ENCODE measurements around the gene MAP3K6.

MAP3K6 gene

DNA sequence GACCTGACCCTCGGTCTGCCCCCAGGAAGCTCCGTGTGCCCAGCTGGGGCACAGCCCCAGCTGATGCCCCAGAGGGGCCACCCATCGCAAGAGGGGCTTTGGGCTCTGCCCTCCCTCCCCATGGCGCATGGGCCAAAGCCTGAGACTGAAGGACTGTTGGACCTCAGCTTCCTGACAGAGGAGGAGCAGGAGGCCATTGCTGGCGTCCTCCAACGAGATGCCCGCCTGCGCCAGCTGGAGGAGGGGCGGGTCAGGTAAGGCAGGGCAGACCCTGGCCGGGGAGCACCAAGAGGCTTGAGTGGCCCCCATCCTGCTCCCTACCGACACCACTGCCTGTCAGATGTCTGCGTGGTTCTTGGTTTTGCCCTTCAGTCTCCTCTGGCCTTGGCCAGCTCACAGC lies 21.5 kb downstream of the MAP3K6 start:
- peak in 2 of 10 donors; percentile 39 to 73 for DNase-seq
- intact Hi-C loops (cut with DNase I), result no loop called here

DNA sequence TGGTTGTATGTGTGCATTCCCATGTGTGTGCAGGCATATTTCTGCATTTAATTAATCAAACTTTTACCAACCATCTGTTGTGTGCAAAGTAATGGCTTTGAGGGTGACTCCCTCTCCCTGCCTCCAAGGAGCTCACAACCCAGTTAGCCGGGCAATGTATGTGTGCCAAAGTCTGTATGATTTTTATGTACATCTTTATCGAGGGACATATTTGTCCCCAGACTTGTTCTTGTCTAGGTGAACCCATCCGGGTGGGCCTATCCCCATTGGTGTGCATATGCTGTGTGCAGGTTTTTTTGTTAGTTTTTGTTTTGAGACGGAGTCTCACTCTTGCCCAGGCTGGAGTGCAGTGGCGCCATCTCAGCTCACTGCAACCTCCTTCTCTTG lies 23.1 kb downstream of the MAP3K6 start:
- intact Hi-C loops (cut with DNase I), result no loop called here

DNA sequence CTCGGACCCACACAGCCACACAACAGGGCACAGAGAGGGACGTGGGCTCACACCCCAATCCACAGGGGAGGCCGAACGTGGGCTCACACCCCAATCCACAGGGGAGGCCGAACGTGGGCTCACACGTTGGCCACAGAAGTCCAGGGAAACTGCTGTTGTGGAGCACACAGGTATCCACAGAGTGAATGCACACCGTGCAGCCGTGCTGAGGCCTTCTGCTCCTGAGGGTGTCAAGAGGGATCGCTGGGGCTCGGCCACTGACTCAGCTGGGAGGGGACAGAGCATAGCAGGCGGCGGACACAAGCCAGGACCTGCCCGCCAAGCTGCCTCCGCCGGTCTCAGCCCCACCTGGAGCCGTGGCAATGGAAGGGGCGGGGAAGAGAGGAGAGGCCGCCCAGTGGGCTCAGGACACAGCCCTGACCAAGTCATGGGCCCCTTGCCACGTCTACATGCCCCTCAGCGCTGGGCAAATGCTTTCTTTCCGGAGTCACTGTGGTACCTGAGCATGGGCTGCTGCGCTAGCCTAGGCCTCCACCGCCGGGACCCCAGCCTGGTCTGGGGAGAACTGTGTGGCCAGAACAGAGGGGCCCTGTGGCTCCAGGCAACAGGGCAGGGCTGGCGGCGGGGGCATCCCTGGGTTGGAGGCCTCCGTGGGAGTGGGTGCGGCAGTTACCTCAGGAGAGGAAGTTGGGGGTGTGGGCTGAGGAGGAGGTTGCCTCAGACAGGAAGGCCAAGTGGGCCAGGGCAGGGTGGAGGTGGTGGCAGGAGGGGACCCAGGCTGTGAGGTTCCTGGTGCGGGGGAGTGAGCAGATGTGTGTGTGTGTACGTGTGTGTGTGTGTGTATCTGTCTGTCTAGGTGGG lies 23.8 kb downstream of the MAP3K6 start:
- intact Hi-C loops (cut with DNase I), result no loop called here
- DNase-seq, result peak in 2 of 10 donors; percentile 80 to 85

More for the DNA sequence above, 23.1 kb downstream of the MAP3K6 start:
- DNase-seq, result no peak

GRCh38 chr1:27342391-27342777 lies 24.4 kb downstream of the MAP3K6 start:
- intact Hi-C loops (cut with DNase I), result no loop called here
- DNase-seq, result no peak

- DNase-seq, result peak in 7 of 10 donors; percentile 39 to 94 (median 64)
Measured at GRCh38 chr1:27341525-27342252, 25.1 kb downstream of the MAP3K6 start, which contains the start of gene SYTL1. Gene SYTL1 (plus strand): TSS chr1:27342022. CDS start chr1:27345335, 3,313 bp downstream.

GRCh38 chr1:27339213-27339612 lies 27.5 kb downstream of the MAP3K6 start:
- DNase-seq, result no peak
- intact Hi-C loops (cut with DNase I), result loop anchor here (10.0 kb wide), 1 partner anchor 46 kb away; the partner anchor contains the start of gene CD164L2

More at GRCh38 chr1:27341525-27342252, 25.1 kb downstream of the MAP3K6 start, which contains the start of gene SYTL1:
- intact Hi-C loops (cut with DNase I), result no loop called here

GRCh38 chr1:27338751-27339150 lies 28.0 kb downstream of the MAP3K6 start:
- intact Hi-C loops (cut with DNase I), result loop anchor here (10.0 kb wide), 1 partner anchor 46 kb away; the partner anchor contains the start of gene CD164L2
- DNase-seq, result no peak

DNA sequence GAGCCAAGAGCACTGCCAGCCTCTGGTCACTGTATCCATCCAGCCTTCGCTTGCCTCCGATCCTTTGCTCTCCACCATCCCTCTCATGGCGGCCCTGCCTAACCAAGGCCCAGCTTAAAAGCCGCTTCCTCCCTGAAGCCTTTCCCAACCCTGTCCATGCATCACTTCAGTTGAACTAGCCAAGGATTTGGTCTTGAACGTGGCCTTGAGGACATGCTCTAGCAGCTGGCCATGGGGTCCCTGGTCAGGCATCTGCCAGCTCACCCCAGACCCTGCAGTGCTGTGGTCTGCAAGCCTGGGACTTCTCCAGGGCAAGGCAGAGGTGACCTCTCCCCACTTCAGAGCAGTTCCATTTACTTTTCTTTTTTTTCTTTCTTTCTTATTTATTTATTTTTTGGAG lies 30.0 kb downstream of the MAP3K6 start:
- no peak for DNase-seq
- intact Hi-C loops (cut with DNase I), result loop anchor here (10.0 kb wide), 1 partner anchor 48 kb away; the partner anchor contains the start of gene CD164L2

GRCh38 chr1:27335506-27336422 lies 31.0 kb downstream of the MAP3K6 start:
- intact Hi-C loops (cut with DNase I), result loop anchor here (10.0 kb wide), 1 partner anchor 49 kb away; the partner anchor contains the start of gene CD164L2
- peak in 1 of 10 donors; percentile 35 for DNase-seq

DNA sequence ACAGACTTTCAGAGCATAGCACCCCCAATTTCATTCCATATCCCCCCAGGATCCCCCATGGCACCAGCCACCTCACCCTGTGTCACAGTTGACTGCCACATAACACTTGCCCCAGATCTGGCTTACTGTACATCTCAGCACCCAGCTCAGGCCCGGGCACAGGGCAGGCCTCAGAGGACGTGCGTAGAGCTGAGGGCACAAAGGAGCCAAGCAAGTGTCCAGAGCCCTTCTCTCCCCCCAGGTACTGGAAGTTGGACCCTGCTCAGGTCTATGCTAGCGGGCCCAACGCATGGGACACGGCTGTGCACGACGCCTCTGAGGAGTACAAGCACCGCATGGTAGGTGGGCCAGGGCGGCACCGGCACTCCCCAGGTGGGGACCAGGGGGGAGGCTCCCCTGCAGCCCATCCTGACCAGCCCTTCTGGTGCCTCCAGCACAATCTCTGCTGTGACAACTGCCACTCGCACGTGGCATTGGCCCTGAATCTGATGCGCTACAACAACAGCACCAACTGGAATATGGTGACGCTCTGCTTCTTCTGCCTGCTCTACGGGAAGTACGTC lies 33.0 kb downstream of the MAP3K6 start:
- intact Hi-C loops (cut with DNase I), result loop anchor here (10.0 kb wide), 1 partner anchor 51 kb away; the partner anchor contains the start of gene CD164L2

DNA sequence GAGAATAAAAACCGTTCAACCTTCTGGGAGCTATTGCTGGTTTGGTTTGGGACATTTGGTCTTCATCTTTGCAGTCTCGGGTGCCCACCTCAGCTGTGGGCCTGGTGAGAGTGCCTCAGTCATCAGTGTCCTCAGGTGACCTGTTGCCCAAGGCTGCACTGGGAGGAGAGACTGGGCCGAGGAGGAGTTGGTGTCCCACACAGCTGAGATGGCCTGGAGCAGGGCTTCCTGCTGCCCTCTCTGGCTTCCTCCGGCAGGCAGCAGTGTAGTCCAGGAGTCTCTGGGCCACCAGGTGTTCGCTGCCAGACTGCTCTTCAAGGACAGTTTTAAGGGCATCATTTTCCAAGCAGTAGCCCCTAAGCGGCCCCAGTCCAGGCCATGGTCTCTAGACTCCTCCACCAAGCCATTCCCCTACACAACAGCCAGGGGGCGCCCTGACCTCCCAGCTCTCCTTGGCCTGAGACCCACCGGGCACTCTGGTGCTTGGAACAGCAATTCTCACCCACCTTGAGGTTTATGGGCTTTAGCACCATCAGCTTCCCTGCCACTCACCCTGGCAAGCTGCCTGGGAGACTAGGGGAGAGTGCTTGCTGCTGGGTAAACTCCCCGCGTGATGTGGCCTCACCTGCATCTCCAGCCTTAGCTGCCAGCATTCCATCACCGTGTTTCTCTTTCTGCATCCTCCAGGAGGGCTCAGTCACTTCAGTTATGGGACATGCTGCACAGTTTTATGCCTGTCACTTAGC lies 34.1 kb downstream of the MAP3K6 start:
- DNase-seq, result peak in 7 of 10 donors; percentile 33 to 93 (median 59)
- intact Hi-C loops (cut with DNase I), result loop anchor here (10.0 kb wide), 1 partner anchor 52 kb away; the partner anchor contains the start of gene CD164L2

More for the DNA sequence above, 33.0 kb downstream of the MAP3K6 start:
- peak in 1 of 10 donors; percentile 54 for DNase-seq

DNA sequence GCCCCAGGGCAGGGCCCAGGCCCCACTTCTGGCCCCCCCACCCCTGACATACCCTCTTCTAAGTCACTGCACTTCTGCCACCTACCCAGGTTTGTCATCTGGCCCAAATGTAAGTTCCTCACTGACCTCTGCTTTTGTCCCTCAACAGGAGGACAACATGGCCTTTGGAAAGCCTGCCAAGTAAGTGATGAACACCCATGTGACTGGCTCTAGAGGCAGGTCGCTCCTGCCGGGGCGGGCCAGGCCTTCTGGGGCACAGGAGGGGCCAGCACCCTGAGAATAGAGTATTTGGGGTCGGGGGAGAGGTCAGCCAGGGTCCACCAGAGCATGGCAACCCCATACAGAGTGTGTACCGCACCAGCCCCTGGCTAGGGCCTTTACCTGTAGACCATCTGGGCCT lies 34.8 kb downstream of the MAP3K6 start:
- peak in 1 of 10 donors; percentile 47 for DNase-seq
- intact Hi-C loops (cut with DNase I), result loop anchor here (10.0 kb wide), 1 partner anchor 53 kb away; the partner anchor contains the start of gene CD164L2

GRCh38 chr1:27331426-27331825 lies 35.3 kb downstream of the MAP3K6 start:
- intact Hi-C loops (cut with DNase I), result loop anchor here (10.0 kb wide), 1 partner anchor 53 kb away; the partner anchor contains the start of gene CD164L2

GRCh38 chr1:27330786-27331185 lies 36.0 kb downstream of the MAP3K6 start:
- DNase-seq, result peak in 1 of 10 donors; percentile 48
- intact Hi-C loops (cut with DNase I), result loop anchor here (10.0 kb wide), 1 partner anchor 54 kb away; the partner anchor contains the start of gene CD164L2

More at GRCh38 chr1:27331426-27331825, 35.3 kb downstream of the MAP3K6 start:
- DNase-seq, result peak in 1 of 10 donors; percentile 40

DNA sequence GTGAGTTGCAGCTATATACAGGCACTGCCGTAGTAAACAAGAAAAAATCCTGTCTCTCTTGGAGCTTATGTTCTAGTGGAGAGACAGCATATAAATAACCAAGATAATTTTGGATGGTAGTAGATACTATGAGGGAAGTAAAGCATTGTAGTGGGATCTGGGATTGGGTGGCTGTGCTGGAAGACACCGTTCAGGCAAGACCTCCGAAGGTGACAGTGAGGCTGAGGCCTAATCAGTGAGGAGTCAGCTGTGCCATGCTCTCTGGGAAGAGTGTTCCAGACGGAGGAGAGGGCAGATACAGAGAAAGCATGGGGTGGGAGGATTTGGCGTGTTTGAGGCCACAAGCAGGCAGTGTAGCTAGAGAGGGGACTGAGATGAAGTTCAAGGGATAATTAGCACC lies 38.8 kb downstream of the MAP3K6 start:
- intact Hi-C loops (cut with DNase I), result no loop called here
- DNase-seq, result peak in 1 of 10 donors; percentile 5

DNA sequence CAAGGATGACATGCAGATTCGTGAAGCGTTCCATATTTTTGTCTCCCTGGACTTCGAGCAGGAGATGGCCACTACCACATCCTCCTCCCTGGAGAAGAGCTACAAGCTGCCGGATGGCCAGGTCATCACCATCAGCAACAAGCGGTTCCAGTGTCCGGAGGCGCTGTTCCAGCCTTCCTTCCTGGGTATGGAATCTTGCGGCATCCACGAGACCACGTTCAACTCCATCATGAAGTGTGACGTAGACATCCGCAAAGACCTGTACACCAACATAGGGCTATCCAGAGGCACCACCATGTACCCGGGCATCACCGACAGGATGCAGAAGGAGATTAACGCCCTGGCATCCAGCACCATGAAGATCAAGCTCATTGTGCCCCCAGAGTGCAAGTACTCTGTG lies 41.5 kb downstream of the MAP3K6 start:
- peak in 3 of 10 donors; percentile 3 to 45 (median 40) for DNase-seq
- intact Hi-C loops (cut with DNase I), result no loop called here

DNA sequence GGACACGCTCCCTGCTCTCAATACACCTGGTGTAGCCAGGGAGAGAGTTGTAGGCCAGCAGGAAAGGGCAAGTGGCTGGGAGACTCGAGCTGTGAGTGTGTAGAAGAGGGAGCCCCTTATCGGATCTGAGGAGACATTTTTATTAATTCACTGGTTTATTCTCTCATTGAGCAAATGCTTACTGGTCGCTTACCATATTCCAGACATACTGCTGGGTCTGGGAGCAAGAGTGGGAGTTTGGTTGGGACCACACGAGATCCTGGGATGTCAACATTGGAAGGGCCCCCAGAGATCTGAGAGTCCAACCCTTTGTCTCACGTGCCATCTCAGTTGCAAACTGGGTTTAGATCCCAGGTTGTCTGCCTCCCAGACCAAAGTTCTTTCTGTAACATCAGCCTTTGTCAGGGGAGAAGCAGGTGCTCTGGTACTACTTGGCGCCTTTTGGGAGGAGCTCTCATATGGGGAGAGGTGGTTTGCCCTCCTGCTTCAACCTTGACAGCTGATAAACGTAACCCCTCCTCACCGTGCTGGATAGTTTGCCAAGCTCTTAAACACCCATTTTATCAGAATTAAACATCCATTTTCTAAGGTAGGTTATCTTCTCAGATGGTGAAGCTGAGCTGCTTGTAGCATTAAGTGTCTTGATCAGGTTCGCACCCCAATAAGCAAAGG lies 44.1 kb downstream of the MAP3K6 start:
- DNase-seq, result peak in 2 of 10 donors; percentile 9 to 43
- intact Hi-C loops (cut with DNase I), result loop anchor here (2.0 kb wide), 1 partner anchor 88 kb away; the partner anchor contains the start of gene WDTC1
